Stimulated activated CD4-positive, alpha-beta T cell treated with anti-CD3 and anti-CD28 coated beads, TNF-alpha, amount 100 ng/mL, for 1 hour (primary cell): ENCODE results near the gene NDUFB10.

Source experiments
- DNase-seq, 3 donors: peaks; one replicate each; pipeline ENCODE4 v3.0.0-alpha.2; 2020; ENCODE audit warnings: low read depth in 3 of 3, low spot score in 1 of 3

The NDUFB10 gene

DNA sequence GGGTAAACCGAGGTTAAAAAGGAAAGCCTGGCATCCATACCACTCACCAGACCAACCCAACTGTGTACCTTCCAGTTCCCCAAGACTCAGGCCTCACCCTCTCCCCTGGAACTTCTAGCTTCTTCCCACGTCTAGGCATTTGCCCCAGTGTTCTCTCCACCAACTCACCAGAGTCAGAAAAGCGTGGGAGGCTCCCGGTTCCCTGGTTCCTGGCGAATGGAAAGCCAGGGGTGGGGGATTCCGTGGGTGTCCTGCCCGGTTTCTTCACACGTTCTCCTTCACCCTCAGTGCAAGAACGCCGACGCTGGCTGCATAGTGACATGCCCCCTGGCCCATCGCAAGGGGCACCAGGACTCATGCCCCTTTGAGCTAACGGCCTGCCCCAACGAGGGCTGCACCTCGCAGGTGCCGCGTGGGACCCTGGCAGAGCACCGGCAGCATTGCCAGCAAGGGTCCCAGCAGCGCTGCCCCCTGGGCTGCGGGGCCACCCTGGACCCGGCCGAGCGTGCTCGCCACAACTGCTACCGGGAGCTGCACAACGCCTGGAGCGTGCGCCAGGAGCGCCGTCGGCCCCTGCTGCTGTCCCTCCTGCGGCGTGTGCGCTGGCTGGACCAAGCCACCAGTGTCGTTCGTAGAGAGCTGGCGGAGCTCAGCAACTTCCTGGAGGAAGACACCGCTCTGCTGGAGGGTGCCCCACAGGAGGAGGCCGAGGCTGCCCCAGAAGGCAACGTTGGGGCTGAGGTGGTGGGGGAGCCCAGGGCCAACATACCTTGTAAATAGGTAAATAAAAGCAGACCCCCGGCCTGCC is 9.0 kb downstream of the NDUFB10 start:
- DNase-seq: no peak

DNA sequence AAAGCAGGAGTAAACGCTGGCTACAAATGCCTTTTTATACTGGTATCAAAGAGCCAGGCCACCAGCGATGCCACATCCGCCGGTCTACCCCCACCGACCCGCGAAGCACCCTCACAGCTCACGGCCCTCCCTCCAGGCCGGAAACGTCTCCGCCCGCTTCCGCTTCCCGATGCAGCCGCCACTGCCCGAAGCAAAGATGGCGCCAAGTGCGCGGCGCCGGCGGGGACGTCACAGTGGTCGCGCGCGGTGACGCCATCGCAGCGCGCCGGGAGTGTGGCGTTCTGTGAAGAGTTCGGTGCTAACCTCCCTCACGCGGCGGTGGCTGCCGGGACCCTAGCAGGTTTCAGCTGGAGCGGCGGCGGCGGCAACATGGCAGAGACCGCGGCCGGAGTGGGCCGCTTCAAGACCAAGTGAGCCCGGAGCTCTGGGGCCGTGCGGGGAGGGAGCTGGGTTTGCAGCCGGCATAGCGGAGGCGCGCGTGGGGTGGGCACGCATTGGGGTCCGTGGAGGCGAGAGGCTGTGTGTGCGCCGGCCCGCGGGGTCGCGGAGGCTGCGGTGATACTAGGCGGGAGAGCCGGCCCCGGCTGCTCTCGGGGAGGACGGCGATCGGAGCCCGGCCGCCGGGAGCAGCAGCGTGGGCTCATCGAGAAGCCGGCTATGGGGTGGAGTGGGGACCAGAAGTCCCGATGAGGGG is 12.6 kb downstream of the NDUFB10 start, which contains the start of gene TBL3:
Gene TBL3 (plus strand): TSS at position 258 of the 694 bp plus-strand sequence. CDS start 112 bp downstream, at position 370.
- DNase-seq: peak; percentile 89 to 95 (median 94)

DNA sequence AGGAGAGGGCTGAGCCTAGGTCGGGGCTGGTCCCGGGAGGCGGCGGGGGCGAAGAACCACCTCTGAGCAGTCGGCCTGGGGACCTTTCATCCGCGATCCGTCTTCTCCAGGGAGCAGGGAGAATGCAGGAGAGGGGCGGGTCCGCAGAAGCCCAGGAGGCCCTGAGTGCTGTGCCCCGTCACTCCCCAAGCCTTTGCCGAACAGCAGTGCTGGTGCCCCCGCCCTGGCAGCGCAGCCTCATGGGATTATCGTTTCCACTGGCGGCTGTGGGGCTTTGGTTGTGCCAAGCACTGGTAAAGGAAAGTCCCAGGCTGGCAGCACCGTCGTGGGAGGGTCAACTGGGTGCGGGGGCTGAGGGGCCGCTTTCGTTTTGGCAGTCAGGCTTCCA is 13.1 kb downstream of the NDUFB10 start:
- no peak for DNase-seq

DNA sequence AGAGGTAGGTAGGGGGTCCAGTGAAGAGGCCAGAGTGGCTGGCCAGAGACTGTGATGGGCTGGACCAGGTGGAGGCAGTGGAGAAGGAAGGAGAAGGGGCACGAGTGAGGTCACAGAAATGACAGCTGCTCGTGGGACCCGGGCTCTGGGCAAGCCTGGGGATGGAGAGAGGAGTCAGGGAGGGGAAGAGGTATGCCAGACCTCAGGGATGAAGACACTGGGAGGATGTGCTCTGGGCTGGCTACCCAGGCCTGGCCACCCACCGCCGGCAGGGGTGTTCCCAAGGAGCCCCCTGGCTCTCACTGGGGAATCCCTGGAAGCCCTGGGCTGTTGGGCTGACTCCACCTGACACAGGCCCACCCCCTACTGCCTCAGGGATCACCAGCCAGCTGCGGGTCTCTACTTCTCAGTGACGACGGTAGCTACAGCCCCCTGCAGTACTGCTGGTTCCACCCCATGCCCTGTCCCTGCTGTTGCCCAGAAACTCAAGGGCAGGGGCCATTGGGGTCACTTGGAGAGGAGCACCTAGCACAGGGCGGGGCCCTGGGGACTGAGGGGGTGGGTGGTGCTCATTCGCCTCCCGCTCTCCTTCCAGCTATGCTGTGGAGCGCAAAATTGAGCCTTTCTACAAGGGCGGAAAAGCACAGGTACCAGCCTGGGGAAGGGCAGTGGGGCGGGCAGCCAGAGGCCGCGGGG is 14.3 kb downstream of the NDUFB10 start:
- no peak for DNase-seq

DNA sequence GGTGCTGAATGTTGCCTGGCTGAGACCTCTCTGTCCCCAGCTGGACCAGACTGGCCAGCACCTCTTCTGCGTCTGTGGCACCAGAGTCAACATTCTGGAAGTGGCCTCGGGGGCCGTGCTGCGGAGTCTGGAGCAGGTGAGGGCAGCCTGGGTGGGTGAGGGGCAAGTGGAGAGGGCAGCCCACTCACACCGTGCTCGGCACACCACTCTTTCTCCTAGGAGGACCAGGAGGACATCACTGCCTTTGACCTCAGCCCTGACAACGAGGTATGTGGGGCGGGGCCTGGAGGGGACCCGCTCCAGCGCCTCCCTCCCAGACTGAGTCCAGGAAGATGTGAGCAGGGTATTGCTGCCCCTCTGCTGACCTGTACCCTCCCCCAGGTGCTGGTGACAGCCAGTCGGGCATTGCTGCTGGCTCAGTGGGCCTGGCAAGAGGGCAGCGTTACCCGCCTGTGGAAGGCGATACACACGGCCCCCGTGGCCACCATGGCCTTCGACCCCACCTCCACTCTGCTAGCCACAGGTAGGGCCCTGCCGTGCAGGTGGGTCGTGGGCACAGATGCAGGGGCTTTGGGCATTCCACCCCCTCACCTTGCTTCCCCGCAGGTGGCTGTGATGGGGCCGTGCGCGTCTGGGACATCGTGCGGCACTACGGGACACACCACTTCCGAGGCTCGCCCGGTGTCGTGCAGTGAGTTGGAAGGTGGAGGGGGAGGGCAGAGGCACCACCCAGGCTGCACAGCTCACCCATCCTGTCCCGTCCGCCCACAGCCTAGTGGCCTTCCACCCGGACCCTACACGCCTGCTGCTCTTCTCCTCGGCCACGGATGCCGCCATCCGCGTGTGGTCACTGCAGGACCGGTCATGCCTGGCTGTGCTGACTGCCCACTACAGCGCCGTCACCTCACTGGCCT is 15.1 kb downstream of the NDUFB10 start:
- DNase-seq: no peak

DNA sequence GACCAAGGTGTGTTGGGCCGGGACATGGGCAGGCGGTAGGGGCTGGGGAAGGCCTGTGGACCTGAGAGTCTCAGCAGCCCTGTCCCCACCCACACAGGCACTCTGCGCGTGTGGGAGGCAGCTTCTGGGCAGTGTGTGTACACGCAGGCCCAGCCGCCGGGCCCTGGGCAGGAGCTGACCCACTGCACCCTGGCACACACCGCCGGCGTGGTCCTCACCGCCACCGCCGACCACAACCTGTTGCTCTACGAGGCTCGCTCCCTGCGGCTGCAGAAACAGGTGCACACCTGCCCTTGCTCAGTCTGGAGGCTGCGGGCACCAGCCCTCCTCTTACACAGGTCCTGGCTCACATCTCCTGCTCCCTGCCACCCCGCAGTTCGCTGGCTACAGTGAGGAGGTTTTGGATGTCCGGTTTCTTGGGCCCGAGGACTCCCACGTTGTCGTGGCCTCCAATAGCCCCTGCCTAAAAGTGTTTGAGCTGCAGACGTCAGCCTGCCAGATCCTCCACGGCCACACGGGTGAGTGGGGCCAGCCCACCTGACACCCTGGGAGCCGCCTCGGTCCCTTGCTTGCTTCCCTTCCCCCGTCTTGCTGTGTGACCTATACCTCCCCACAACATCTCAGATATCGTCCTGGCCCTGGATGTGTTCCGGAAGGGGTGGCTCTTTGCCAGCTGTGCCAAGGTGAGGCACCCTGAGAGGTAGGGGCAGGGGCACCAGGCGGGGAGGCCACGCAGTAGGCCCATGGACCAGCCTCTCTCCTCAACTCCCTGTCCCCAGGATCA is 16.3 kb downstream of the NDUFB10 start:
- DNase-seq: no peak

DNA sequence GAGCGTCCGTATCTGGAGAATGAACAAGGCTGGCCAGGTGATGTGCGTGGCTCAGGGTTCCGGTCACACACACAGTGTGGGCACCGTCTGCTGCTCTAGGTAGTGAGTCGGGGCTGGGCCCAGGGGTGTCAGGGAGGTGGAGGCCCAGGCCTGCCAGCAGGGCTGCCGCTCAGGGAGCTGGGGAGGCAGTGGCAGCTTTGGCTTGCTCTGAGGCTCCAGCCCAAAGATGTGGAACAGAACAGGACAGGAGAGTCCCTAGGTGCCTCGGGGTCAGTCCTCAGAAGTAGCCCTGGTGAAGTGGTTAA is 16.8 kb downstream of the NDUFB10 start:
- no peak for DNase-seq

DNA sequence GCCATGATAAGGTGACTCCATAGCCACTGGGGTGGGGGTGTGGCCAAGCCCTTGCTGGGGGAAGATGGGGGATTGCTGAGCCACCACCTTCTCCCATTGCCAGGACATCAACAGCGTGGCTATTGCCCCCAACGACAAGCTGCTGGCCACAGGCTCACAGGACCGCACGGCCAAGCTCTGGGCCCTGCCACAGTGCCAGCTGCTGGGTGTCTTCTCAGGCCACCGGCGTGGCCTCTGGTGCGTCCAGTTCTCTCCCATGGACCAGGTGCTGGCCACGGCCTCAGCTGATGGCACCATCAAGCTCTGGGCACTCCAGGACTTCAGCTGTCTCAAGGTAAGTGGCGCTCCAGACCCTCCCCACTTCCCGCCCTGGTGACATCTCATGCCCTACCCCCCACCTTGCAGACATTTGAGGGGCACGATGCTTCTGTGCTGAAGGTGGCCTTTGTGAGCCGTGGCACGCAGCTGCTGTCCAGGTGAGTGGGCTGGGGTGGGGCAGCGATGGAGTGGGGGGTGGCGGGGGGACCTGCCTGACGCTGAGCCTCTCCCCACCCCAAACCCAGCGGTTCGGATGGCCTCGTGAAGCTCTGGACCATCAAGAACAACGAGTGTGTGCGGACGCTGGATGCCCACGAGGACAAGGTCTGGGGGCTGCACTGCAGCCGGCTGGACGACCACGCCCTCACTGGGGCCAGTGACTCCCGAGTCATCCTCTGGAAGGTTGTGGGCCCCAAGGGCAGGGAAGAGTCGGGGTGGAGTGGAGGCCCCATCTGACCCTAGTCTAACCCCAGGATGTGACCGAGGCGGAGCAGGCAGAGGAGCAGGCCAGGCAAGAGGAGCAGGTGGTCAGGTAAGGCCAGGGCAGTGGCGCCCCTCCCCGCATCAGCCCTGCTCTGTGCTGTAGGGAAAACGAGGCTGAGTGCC is 17.9 kb downstream of the NDUFB10 start:
- no peak for DNase-seq

DNA sequence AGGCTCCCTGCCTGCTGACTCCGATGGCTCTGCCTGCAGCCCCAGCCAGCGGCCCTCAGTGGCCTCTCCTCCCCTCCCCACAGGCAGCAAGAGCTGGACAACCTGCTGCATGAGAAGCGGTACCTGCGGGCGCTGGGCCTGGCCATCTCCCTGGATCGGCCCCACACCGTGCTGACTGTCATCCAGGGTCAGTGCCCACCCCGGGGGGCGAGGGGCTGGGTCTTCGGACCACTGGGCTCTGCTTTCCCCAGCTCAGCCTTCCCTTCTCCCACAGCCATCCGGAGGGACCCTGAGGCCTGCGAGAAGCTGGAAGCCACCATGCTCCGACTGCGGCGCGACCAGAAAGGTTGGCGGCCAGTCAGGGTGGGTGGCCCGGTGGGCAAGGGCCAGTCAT is 18.5 kb downstream of the NDUFB10 start:
- DNase-seq: no peak

DNA sequence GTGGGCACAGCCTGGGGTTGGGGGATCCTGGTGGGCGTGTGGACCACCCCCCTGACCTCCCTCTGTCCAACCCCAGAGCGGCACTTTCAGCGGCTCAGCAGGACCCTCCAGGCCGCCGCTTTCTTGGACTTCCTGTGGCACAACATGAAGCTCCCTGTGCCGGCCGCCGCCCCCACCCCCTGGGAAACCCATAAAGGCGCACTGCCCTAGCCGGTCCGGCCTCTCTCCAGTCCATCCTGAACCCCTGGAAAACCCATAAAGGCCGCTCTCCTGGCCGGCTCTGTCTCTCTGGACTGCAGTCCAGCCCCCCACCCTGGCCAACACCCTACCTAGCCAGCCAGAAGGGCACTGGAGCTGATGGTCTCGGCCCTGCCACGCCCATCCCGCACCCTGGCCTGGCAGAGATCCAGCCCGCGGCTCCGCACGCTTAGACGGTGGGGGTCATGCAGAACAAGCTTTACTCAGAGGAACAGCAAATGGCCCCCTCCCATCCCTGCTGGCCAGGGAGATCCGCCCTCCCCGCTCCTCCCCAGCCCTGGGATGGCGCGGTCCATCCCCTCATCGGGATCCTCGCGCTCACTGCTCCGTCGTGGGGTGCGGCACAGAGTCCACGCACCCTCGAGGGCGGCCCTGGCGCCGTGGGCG is 19.3 kb downstream of the NDUFB10 start:
- DNase-seq: no peak

DNA sequence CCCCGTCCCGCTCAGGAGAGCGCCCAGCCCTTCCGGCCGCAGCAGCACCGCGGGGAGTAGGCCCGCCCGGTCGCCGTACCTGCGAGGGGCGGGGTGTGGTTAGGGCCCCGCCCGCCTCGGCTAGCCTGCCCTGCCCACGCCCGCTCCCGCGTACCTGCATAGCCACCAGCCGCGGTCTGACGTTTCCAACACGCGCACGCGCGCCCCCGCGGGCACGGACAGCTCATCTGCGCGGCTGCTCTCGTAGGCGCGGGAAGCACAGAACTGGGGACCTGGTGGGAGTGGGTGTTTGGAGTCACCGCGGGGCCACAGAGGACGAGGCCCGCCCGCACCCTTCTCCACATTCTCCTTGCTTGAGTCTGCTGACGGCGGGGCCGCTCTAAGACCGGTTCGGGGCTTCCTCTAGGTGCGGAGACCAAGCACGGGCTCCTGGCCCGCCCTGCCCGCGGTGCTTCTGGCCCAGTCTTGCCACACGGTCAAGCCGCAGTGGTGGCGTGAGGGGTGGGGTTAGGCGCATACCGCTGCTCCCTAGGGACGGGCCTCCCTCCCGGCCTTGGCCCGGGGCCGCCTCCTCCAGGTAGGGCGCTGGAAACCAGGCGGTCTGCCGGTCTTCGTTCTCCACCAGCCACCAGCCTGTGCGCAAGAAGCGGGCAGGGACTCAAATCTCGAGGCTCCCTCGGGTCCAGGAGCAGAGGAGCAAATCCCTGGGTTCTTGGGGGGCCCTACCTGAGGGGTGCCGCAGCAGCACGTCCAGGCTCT is 20.1 kb downstream of the NDUFB10 start:
- DNase-seq: no peak

DNA sequence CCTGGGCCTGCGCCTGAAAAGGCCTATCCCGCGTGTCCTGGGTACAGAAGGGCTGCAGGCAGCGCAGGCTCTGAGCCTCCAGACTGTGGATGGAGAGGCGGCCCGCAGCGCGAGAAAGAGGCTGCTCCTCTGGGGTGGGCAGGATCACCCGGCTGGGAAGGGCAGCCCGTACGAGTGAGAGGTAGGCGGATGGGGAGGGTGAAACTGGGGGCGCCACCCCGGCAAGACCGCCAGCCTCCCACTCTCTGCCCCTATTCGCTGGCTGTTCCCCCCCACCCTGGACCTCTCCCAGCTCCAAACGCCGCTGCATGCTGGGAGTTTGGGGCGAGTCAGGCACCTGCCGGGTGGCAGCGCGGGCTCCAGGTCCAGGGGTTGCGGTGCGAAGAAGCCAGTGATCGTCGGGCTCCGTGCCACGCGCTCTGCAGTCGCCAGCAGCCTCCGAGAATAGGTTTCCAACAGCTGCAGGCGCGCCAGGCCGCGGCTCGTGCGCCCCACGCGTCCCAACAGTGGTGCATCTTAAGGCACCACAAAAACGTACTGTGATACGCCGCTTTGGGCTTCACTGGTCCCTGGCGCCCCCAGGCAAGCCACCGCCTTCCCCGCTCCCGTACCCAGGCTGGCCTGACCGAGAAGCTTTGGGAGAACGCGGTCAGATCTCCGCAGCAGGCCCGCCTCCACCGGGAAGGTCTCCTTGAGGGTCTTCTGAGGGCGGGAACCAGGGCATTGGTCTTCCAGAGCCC is 20.9 kb downstream of the NDUFB10 start:
- DNase-seq: no peak

DNA sequence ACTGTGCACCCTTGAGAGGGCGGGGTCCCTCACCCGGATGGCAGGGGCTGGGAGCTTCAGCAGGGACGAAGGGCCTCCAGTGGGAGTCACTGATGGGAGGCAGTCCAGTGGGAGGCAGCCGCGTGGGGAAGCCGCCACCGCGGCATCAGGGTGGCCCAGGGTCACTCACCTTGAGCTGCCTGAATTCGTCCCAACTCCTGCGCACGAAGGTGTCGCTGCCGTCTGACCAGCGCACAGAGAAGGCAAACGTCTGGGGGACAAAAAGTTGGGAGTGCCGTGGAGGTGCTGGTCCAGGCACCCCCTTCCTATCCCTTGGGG is 21.4 kb downstream of the NDUFB10 start:
- no peak for DNase-seq

DNA sequence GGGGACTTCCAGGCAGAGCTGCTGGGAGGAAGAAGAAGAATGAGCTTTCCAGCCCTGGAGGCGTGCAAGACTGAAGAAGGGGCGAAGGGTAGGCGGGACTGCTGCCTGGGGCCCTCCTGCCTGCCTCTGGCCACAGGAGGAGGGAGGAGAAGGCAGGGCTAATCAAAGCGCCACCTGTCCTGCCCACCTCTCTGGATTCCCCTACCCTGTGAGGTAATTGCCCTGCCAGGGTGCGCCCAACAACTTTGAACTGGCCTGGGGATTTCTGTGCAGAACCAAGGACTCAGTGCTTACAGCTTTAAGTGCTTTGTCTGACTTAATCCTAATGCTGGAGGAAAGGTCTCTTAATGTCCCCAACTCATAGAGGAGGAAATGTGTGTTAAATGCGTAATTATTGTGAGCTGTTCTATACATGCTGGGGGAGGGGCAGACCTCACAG is 22.1 kb downstream of the NDUFB10 start, which contains the start of gene NOXO1:
Gene NOXO1 (minus strand): TSS at position 72 of the 439 bp plus-strand sequence. CDS start 290 bp downstream, outside the sequence.
- no peak for DNase-seq

DNA sequence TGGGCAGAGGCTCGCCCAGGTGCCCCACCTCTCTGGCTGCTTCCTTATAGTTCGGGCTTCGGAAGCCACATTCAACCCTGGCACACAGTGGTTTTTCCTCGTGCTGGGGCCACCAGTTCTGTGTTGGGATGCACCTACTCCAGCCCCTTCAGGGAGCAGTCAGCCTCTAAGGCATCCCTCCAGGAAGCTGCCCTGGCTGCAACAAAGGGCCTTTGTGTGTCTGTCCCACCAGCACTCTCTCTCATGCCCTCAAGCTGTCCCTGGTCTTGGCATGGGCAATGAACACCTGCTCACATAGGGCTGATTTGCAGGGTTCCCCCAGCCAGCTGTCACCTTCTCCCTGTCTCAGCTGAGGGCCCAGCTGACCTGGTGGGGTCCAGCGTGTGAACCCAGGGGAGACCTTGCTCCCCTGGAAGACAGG is 22.7 kb downstream of the NDUFB10 start:
- DNase-seq: no peak

DNA sequence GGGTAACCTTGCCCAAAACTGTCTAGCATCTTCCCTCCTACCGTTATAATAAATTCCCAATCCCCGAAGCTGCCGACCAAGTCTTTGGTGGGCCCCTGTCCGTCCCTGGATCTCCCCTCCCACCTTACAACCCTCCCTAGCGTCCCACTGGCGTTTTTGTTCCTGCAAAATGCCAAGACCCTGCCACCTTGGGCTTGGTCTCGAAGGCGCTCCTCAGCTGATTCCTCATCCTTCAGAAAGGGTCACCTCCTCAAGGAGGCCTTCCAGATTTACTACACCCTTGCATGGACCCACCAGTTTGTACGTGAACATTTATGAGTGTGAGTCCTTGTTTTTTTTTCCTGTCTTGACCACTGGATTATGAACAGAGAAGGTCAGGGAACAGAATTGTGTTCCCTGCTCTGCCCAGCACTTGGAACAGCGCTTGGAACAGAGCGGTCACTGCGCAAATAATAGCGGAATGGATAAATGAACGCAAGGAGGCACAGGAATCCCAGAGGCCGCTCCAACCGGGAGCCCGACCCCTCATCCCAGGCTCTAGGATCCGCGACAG is 23.7 kb downstream of the NDUFB10 start:
- DNase-seq: no peak
